OCI-LY7 (cell line): ENCODE data around the gene ELF1.

Experiments used
- CTCF ChIP-seq: fragments of 200-600 bp; sonication (generic); conservative IDR thresholded peaks from 2 replicates; pipeline ENCODE4 v1.5.1; 2014; ENCODE audit warnings: mild to moderate bottlenecking, antibody characterized with exemption, low read length, moderate library complexity, mixed read lengths
- EZH2phosphoT487 ChIP-seq: fragments of 200-600 bp; sonication (generic); IDR thresholded peaks from 2 replicates; pipeline ENCODE4 v1.6.1; 2018; ENCODE audit warnings: low read depth, borderline replicate concordance, mild to moderate bottlenecking, mixed run types, antibody characterized with exemption, low read length, moderate library complexity, mixed read lengths

GRCh38 chr13:41056194-41056593 is 37.1 kb upstream of the ELF1 start:
- no peak for TF ChIP-seq CTCF
- no peak for TF ChIP-seq EZH2phosphoT487
